GM23338 (cell line): ENCODE measurements around the gene DNAAF2. TPM values are rescaled to one million over a fixed set of nuclear protein-coding genes. Genes with fewer than 3 reads are reported as not detected.

Source experiments
- ATAC-seq: fragments of 200-7000 bp; cut with Tn5 transposase; 3 replicates; pipeline ENCODE4 v1.9.1; 2020
- DNase-seq: peaks from one replicate; pipeline ENCODE4 v3.0.0-alpha.2; 2015; ENCODE audit warnings: low spot score
- H2AFZ ChIP-seq: fragments of 200-600 bp; sonication (generic); 2 replicates; pipeline ENCODE4 v1.8.0; 2016; ENCODE audit warnings: antibody characterized with exemption, mild to moderate bottlenecking, moderate library complexity
- H3F3A ChIP-seq: fragments of 200-600 bp; sonication (generic); replicated peaks from 2 replicates; pipeline ENCODE4 v1.8.0; 2017; ENCODE audit warnings: antibody characterized with exemption, mixed run types, low read depth
- H3K27ac ChIP-seq: fragments of 200-600 bp; sonication (generic); 2 replicates; pipeline ENCODE4 v1.6.1; 2016; ENCODE audit warnings: low read depth
- H3K27me3 ChIP-seq: fragments of 200-600 bp; sonication (generic); 2 replicates; pipeline ENCODE4 v1.8.0; 2016; ENCODE audit warnings: mild to moderate bottlenecking, mixed run types, moderate library complexity; ENCODE audit not compliant: insufficient read depth
- H3K36me3 ChIP-seq: fragments of 200-600 bp; sonication (generic); 2 replicates; pipeline ENCODE4 v1.8.0; 2016; ENCODE audit warnings: mild to moderate bottlenecking; ENCODE audit not compliant: insufficient read depth
- H3K4me1 ChIP-seq: fragments of 200-600 bp; sonication (generic); 2 replicates; pipeline ENCODE4 v1.8.0; 2016; ENCODE audit warnings: mild to moderate bottlenecking, moderate library complexity; ENCODE audit not compliant: insufficient read depth
- H3K4me2 ChIP-seq: fragments of 200-600 bp; sonication (generic); 2 replicates; pipeline ENCODE4 v1.7.1; 2017; ENCODE audit warnings: mixed run types
- H3K4me3 ChIP-seq: fragments of 200-600 bp; sonication (generic); 2 replicates; pipeline ENCODE4 v1.6.1; 2016; ENCODE audit warnings: mixed run types
- H3K79me2 ChIP-seq: fragments of 200-600 bp; sonication (generic); replicated peaks from 2 replicates; pipeline ENCODE4 v1.8.0; 2017; ENCODE audit warnings: mild to moderate bottlenecking; ENCODE audit not compliant: insufficient read depth
- H3K9me2 ChIP-seq: fragments of 200-600 bp; sonication (generic); 2 replicates; pipeline ENCODE4 v1.8.0; 2017; ENCODE audit not compliant: insufficient read depth
- H4K20me1 ChIP-seq: fragments of 200-600 bp; sonication (generic); replicated peaks from 2 replicates; pipeline ENCODE4 v1.8.0; 2017; ENCODE audit warnings: mild to moderate bottlenecking; ENCODE audit not compliant: insufficient read depth
- H3K27ac Mint-ChIP-seq: 2 replicates; pipeline ENCODE4 v1.8.0; 2020; ENCODE audit warnings: inconsistent platforms, mild to moderate bottlenecking, moderate library complexity, mixed read lengths
- H3K27me3 Mint-ChIP-seq: 3 replicates; pipeline ENCODE4 v1.8.0; 2022; ENCODE audit warnings: low read depth, mild to moderate bottlenecking, moderate library complexity, mixed read lengths, inconsistent platforms; ENCODE audit not compliant: insufficient read depth, poor library complexity
- H3K36me3 Mint-ChIP-seq: 3 replicates; pipeline ENCODE4 v1.8.0; 2021; ENCODE audit warnings: low read depth, mild to moderate bottlenecking, inconsistent platforms, moderate library complexity, mixed read lengths
- H3K4me1 Mint-ChIP-seq: 3 replicates; pipeline ENCODE4 v1.8.0; 2020; ENCODE audit warnings: mild to moderate bottlenecking, inconsistent platforms, mixed read lengths
- H3K4me3 Mint-ChIP-seq: 3 replicates; pipeline ENCODE4 v1.8.0; 2021; ENCODE audit warnings: moderate library complexity, mild to moderate bottlenecking, inconsistent platforms, mixed read lengths
- H3K9me3 Mint-ChIP-seq: 3 replicates; pipeline ENCODE4 v1.8.0; 2020; ENCODE audit warnings: moderate library complexity, mild to moderate bottlenecking, inconsistent platforms, mixed read lengths
- CREB1 ChIP-seq: fragments of 250-450 bp; sonication (Bioruptor Pico); IDR thresholded peaks from 2 replicates; pipeline ENCODE4 v1.5.0; 2020; ENCODE audit warnings: low read depth, mild to moderate bottlenecking, moderate library complexity
- CTCF ChIP-seq, 2 experiments: fragments of 200-600 bp in 1 of 2; sonication (generic) in 1 of 2; conservative IDR thresholded peaks; 2 replicates each; pipeline versions ENCODE4 v1.5.1 to v1.6.1; 2016 to 2017; ENCODE audit warnings: antibody characterized with exemption in 2 of 2, low read depth in 2 of 2, mild to moderate bottlenecking in 2 of 2, moderate library complexity in 1 of 2
- EZH2phosphoT487 ChIP-seq: fragments of 200-600 bp; sonication (generic); IDR thresholded peaks from one replicate; pipeline ENCODE4 v1.8.1; 2018; ENCODE audit warnings: antibody characterized with exemption; ENCODE audit not compliant: unreplicated experiment
- JUNB ChIP-seq: IDR thresholded peaks from one replicate; pipeline ENCODE4 v1.6.1; 2016; ENCODE audit warnings: antibody characterized with exemption; ENCODE audit not compliant: unreplicated experiment
- ZNF114 ChIP-seq: fragments of 250-450 bp; sonication (Bioruptor Pico); IDR thresholded peaks from 2 replicates; pipeline ENCODE4 v1.5.0; 2020; ENCODE audit warnings: mild to moderate bottlenecking, moderate library complexity
- ZNF462 ChIP-seq: fragments of 250-450 bp; sonication (Bioruptor Pico); IDR thresholded peaks from 2 replicates; pipeline ENCODE4 v1.5.0; 2020; ENCODE audit warnings: mild to moderate bottlenecking, moderate library complexity
- polyA plus RNA-seq: library from polyadenylated mRNA; unstranded; fragments of >200 nt; fragmentation: Nextera tagmentation; extraction: Ambion mirVana; gene quantifications from 2 replicates; pipeline ENCODE4 v1.2.1, GENCODE V29; 2016
- total RNA-seq: library from RNA; depleted of rRNA; stranded (reverse); fragments of >200 nt; shearing (Covaris generic); gene quantifications from 2 replicates; pipeline ENCODE4 v1.2.3, GENCODE V29; 2014
- TF ChIP-seq, protein P1 (sequence below): IDR thresholded peaks from one replicate; pipeline ENCODE4 v1.6.1; 2018; ENCODE audit warnings: antibody characterized with exemption; ENCODE audit not compliant: unreplicated experiment

DNAAF2 gene
- total and polyA plus RNA-seq, 2 experiments from 2014 or later: 40.4 to 62.6 TPM

GRCh38 chr14:49641697-49642129, 6.7 kb upstream of the DNAAF2 start (continued):
- TF ChIP-seq, protein P1, sequence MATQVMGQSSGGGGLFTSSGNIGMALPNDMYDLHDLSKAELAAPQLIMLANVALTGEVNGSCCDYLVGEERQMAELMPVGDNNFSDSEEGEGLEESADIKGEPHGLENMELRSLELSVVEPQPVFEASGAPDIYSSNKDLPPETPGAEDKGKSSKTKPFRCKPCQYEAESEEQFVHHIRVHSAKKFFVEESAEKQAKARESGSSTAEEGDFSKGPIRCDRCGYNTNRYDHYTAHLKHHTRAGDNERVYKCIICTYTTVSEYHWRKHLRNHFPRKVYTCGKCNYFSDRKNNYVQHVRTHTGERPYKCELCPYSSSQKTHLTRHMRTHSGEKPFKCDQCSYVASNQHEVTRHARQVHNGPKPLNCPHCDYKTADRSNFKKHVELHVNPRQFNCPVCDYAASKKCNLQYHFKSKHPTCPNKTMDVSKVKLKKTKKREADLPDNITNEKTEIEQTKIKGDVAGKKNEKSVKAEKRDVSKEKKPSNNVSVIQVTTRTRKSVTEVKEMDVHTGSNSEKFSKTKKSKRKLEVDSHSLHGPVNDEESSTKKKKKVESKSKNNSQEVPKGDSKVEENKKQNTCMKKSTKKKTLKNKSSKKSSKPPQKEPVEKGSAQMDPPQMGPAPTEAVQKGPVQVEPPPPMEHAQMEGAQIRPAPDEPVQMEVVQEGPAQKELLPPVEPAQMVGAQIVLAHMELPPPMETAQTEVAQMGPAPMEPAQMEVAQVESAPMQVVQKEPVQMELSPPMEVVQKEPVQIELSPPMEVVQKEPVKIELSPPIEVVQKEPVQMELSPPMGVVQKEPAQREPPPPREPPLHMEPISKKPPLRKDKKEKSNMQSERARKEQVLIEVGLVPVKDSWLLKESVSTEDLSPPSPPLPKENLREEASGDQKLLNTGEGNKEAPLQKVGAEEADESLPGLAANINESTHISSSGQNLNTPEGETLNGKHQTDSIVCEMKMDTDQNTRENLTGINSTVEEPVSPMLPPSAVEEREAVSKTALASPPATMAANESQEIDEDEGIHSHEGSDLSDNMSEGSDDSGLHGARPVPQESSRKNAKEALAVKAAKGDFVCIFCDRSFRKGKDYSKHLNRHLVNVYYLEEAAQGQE: no peak
- TF ChIP-seq CREB1 (CRISPR knock-in tag) (no peak), JUNB (no peak), ZNF114 (CRISPR knock-in tag) (no peak)

GRCh38 chr14:49640540-49641417, 5.7 kb upstream of the DNAAF2 start:
- Histone ChIP-seq H3F3A (peaks cover 10% of the 10 kb centered on the region; the same call in 1 of the 2 replicates), H3K79me2 (peaks cover 61% of the 10 kb centered on the region), H3K4me3 (no peak overlapping the region), H3K4me1 (peaks cover 7% of the 10 kb centered on the region; the same call in 1 of the 2 replicates), H2AFZ (no peak overlapping the region), H3K27me3 (no peaks in the 10 kb centered on the region), H3K27ac (no peak overlapping the region), H3K36me3 (peaks cover 16% of the 10 kb centered on the region; the same call in 1 of the 2 replicates), H3K9me2 (no peaks in the 10 kb centered on the region), H3K4me2 (no peak overlapping the region), H4K20me1 (peaks cover 37% of the 10 kb centered on the region)
- no peak overlapping the region for H3K4me3 Mint-ChIP-seq
- H3K36me3 Mint-ChIP-seq: peaks cover 58% of the 10 kb centered on the region
- no peaks in the 10 kb centered on the region for H3K9me3 Mint-ChIP-seq
- DNase-seq: no peak
- peaks cover 27% of the 10 kb centered on the region for H3K4me1 Mint-ChIP-seq
- ATAC-seq: no peak
- H3K27ac Mint-ChIP-seq: no peak overlapping the region; the same call in 1 of the 2 replicates
- peaks cover 2% of the 10 kb centered on the region for H3K27me3 Mint-ChIP-seq
- TF ChIP-seq JUNB (no peak), CTCF (conservative IDR thresholded peaks at IDR 0.05; ENCODE audit: low read depth in 2 of 2) (no peak), CREB1 (CRISPR knock-in tag) (no peak), EZH2phosphoT487 (no peak), ZNF462 (CRISPR knock-in tag) (no peak)
- TF ChIP-seq, protein P1: no peak
